LoVo (cell line): ENCODE data around the gene LDLRAD3.

Source experiments
- DNase-seq: peaks from one replicate; pipeline ENCODE4 v3.0.0-alpha.2; 2016; ENCODE audit warnings: low spot score

The LDLRAD3 gene

GRCh38 chr11:36240173-36240572, 296.3 kb downstream of the LDLRAD3 start:
- DNase-seq: no peak

- DNase-seq: no peak
Observed at GRCh38 chr11:36240801-36241200, 296.9 kb downstream of the LDLRAD3 start.

GRCh38 chr11:36241497-36241896, 297.6 kb downstream of the LDLRAD3 start:
- DNase-seq: no peak

- no peak for DNase-seq
Observed at GRCh38 chr11:36243641-36244040, 299.8 kb downstream of the LDLRAD3 start.

- no peak for DNase-seq
Observed at GRCh38 chr11:36247493-36247892, 303.6 kb downstream of the LDLRAD3 start.

- no peak for DNase-seq
Observed at GRCh38 chr11:36248436-36248835, 304.6 kb downstream of the LDLRAD3 start.

- DNase-seq: no peak
Observed at GRCh38 chr11:36249246-36249645, 305.4 kb downstream of the LDLRAD3 start.

- DNase-seq: no peak
Observed at GRCh38 chr11:36251823-36252222, 308.0 kb downstream of the LDLRAD3 start.

GRCh38 chr11:36253238-36253637, 309.4 kb downstream of the LDLRAD3 start:
- DNase-seq: no peak

GRCh38 chr11:36254713-36255112, 310.9 kb downstream of the LDLRAD3 start:
- peak; percentile 18 for DNase-seq

- DNase-seq: no peak
Observed at GRCh38 chr11:36257351-36257750, 313.5 kb downstream of the LDLRAD3 start.

GRCh38 chr11:36258730-36259360, 315.0 kb downstream of the LDLRAD3 start:
- peak; percentile 33 for DNase-seq

- no peak for DNase-seq
Observed at GRCh38 chr11:36261094-36261493, 317.2 kb downstream of the LDLRAD3 start.

GRCh38 chr11:36264011-36264972, 320.4 kb downstream of the LDLRAD3 start:
- DNase-seq: no peak

GRCh38 chr11:36264973-36265344, 321.1 kb downstream of the LDLRAD3 start:
- no peak for DNase-seq

GRCh38 chr11:36265793-36266628, 322.1 kb downstream of the LDLRAD3 start:
- peak; percentile 39 for DNase-seq

GRCh38 chr11:36266767-36267166, 322.9 kb downstream of the LDLRAD3 start:
- no peak for DNase-seq

GRCh38 chr11:36268337-36268985, 324.6 kb downstream of the LDLRAD3 start:
- no peak for DNase-seq

GRCh38 chr11:36270701-36271100, 326.8 kb downstream of the LDLRAD3 start:
- DNase-seq: no peak

GRCh38 chr11:36271794-36272407, 328.0 kb downstream of the LDLRAD3 start:
- no peak for DNase-seq

GRCh38 chr11:36273110-36273509, 329.2 kb downstream of the LDLRAD3 start:
- DNase-seq: no peak
